Measurements from ENCODE around the gene KATNA1. TPM values are rescaled to one million over a fixed set of nuclear protein-coding genes. Genes with fewer than 3 reads are reported as not detected.

KATNA1 gene
- total and polyA plus RNA-seq, 2 experiments from 2014 or later, result 19.1 to 21.4 TPM

- no peaks in the 10 kb centered on the region for H3F3A ChIP-seq (replicated peaks; ENCODE audit: low read depth)
- peaks cover 4% of the 10 kb centered on the region for H3K27me3 Mint-ChIP-seq (ENCODE audit: insufficient read depth, low read depth, poor library complexity)
- no peak overlapping the region; the same call in 1 of the 2 replicates for H2AFZ ChIP-seq
- no peak for DNase-seq (ENCODE audit: low spot score)
- TF ChIP-seq STAT1 (IDR thresholded peaks at IDR 0.05; ENCODE audit: unreplicated experiment) (no peak), NANOG (IDR thresholded peaks at IDR 0.05; ENCODE audit: borderline replicate concordance) (no peak), JUNB (IDR thresholded peaks at IDR 0.05; ENCODE audit: unreplicated experiment) (no peak), CTCF (conservative IDR thresholded peaks at IDR 0.05; ENCODE audit: low read depth in 2 of 2) (no peak), ETS1 (IDR thresholded peaks at IDR 0.05) (no peak), EZH2phosphoT487 (IDR thresholded peaks at IDR 0.05; ENCODE audit: unreplicated experiment) (no peak)
- no peak for ATAC-seq
- H3K4me1 ChIP-seq (ENCODE audit: insufficient read depth), result no peaks in the 10 kb centered on the region
- no peaks in the 10 kb centered on the region for H3K36me3 ChIP-seq (ENCODE audit: insufficient read depth)
- no peaks in the 10 kb centered on the region for H3K9me3 Mint-ChIP-seq
- H3K27me3 ChIP-seq (ENCODE audit: insufficient read depth), result no peaks in the 10 kb centered on the region
- H3K4me2 ChIP-seq, result no peak overlapping the region
- H4K20me1 ChIP-seq (replicated peaks; ENCODE audit: insufficient read depth), result no peaks in the 10 kb centered on the region
- H3K4me3 ChIP-seq, result no peak overlapping the region
- H3K4me3 Mint-ChIP-seq, result no peak overlapping the region
- H3K79me2 ChIP-seq (replicated peaks; ENCODE audit: insufficient read depth), result no peaks in the 10 kb centered on the region
- no peaks in the 10 kb centered on the region for H3K36me3 Mint-ChIP-seq (ENCODE audit: low read depth)
- H3K9me2 ChIP-seq (ENCODE audit: insufficient read depth), result no peaks in the 10 kb centered on the region
- H3K27ac Mint-ChIP-seq, result no peak overlapping the region
- no peaks in the 10 kb centered on the region; the same call in 2 of the 3 replicates for H3K4me1 Mint-ChIP-seq
- no peak overlapping the region for H3K27ac ChIP-seq (ENCODE audit: low read depth)
Measured at GRCh38 chr6:149551920-149552319, 96.6 kb downstream of the KATNA1 start.

- Histone ChIP-seq H2AFZ (peak within 1 kb of the TSS; percentile 99), H3K27ac (ENCODE audit: low read depth) (peak within 1 kb of the TSS; percentile 100), H4K20me1 (replicated peaks; ENCODE audit: insufficient read depth) (peaks cover 22% of the 10 kb centered on the region; the same call in 1 of the 2 replicates), H3K27me3 (ENCODE audit: insufficient read depth) (no peaks in the 10 kb centered on the region), H3K4me2 (peak within 1 kb of the TSS; percentile 99), H3K4me1 (ENCODE audit: insufficient read depth) (peaks cover 7% of the 10 kb centered on the region; the same call in 1 of the 2 replicates), H3K36me3 (ENCODE audit: insufficient read depth) (peaks cover 1% of the 10 kb centered on the region; the same call in 1 of the 2 replicates), H3F3A (replicated peaks; ENCODE audit: low read depth) (peaks cover 10% of the 10 kb centered on the region), H3K79me2 (replicated peaks; ENCODE audit: insufficient read depth) (peaks cover 46% of the 10 kb centered on the region), H3K4me3 (peak within 1 kb of the TSS; percentile 100), H3K9me2 (ENCODE audit: insufficient read depth) (no peaks in the 10 kb centered on the region)
- Mint-ChIP-seq H3K27me3 (ENCODE audit: insufficient read depth, low read depth, poor library complexity) (peaks cover 14% of the 10 kb centered on the region), H3K36me3 (ENCODE audit: low read depth) (no peaks in the 10 kb centered on the region), H3K4me1 (peaks cover 9% of the 10 kb centered on the region), H3K9me3 (no peaks in the 10 kb centered on the region; the same call in 1 of the 3 replicates), H3K27ac (peak within 1 kb of the TSS; percentile 99), H3K4me3 (peak within 1 kb of the TSS; percentile 98)
- DNase-seq (ENCODE audit: low spot score), result peak; percentile 96
- peak; percentile 92 for ATAC-seq
- TF ChIP-seq CTCF (conservative IDR thresholded peaks at IDR 0.05; ENCODE audit: low read depth in 2 of 2) (peak; percentile 65 to 99), CREB1 (CRISPR knock-in tag; IDR thresholded peaks at IDR 0.05; ENCODE audit: low read depth) (peak; percentile 100), EZH2phosphoT487 (IDR thresholded peaks at IDR 0.05; ENCODE audit: unreplicated experiment) (no peak), ETS1 (IDR thresholded peaks at IDR 0.05) (peak; percentile 91), POLR2AphosphoS5 (IDR thresholded peaks at IDR 0.05; ENCODE audit: low read depth) (peak; percentile 88)
Measured at GRCh38 chr6:149545754-149546471, 102.6 kb downstream of the KATNA1 start, which contains the start of gene PPIL4. TSS of gene PPIL4 (minus strand) at chr6:149546043. CDS start at chr6:149546005, 38 bp downstream.
